Stimulated activated CD8-positive, alpha-beta memory T cell treated with anti-CD3 and anti-CD28 coated beads, Interleukin-7, amount 100 ng/mL, for 48 hours (primary cell): ENCODE results near the gene VIPR1.
"Not testable (repeated sequence)": the region's sequence is repeated elsewhere in the genome, so short reads cannot be mapped to it uniquely, and the experiment has no call there.

ENCODE experiments used
- DNase-seq, 2 donors: peaks; one replicate each; pipeline ENCODE4 v3.0.0-alpha.2; 2020; ENCODE audit warnings: low read depth in 1 of 2; ENCODE audit errors: extremely low read depth in 1 of 2

VIPR1 gene

GRCh38 chr3:42562047-42562907, 59.8 kb downstream of the VIPR1 start:
- DNase-seq = no peak

DNA sequence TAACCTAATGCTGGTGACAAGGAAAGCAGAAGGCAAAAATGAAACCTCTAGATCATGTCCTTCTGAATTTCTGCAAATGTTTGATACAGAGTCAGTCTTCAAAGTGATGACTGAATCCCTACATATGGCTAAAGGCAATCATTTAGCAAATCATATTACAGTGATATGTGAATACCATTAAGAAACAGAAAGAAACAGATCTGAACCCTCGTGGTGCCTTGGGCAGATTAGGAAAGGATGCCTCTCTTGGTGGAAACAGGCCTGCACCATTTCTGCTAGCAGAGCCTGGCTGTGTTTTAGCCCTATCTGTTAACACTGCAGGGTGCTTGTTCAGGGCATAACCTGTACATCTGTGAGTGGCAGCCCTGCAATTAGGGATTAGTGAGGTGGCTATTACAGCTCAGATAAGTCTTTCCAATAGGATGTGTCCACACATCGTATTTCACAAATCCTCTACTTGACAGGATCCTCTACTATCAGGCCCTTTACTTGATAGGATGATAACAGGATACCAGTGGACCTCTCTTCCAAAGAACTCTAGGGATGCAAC, 67.2 kb downstream of the VIPR1 start:
- DNase-seq = no peak

DNA sequence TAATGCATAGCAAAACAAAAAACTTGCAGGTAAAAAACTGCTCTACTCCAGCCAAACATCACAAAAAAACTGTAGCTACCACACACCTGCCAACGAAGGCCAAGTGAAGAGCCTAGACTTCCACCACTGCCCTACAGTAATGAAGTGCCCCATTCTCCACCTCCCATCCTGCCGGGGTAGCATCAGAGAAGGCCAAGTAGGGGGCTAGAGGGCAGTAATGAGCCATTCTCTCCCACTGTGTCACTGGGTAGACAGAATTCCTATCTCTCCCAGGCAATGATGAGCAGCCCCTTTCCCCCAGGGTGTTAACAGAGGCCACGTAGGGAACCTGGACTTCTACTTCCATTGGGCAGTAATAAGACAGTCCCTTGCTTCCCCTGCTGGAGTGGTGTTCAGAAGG, 69.8 kb downstream of the VIPR1 start:
- DNase-seq = no peak

- DNase-seq = no peak
Measured at GRCh38 chr3:42575137-42575741, 72.8 kb downstream of the VIPR1 start.

DNA sequence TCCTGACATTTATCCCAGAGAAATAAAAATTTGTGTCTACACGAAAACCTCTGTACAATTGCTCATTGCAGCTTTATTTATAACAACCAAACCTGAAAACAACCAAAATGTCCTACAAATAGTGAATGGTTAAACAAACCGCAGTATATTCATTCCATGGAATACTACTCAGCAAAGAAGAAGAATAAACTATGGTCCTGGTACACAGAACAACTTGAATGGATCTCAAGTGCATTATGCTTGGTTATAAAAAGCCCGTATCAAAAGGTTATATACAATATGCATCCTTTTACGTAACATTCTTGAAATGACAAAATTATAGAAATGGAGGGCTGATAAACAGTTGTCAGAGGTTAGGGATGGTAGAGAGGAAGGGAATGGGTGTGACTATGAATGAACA, 75.6 kb downstream of the VIPR1 start:
- DNase-seq = no peak

- DNase-seq = not testable (repeated sequence)
Measured at GRCh38 chr3:42579346-42579745, 76.9 kb downstream of the VIPR1 start.

DNA sequence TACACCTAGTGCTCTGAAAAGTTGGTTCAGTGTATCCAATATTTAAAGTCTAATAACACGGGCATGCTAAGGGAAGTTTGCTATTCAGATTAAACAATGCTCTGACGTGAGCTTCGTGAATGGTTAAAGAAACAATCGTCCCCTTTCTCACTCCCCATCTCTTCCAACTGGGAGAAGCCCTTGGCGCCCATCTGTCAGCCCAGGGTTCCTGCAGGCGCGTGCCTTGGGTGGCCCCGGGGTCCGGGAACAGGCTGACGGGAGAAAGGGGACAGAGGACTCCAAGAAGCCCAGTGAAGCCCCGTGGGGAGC, 78.9 kb downstream of the VIPR1 start:
- no peak for DNase-seq

DNA sequence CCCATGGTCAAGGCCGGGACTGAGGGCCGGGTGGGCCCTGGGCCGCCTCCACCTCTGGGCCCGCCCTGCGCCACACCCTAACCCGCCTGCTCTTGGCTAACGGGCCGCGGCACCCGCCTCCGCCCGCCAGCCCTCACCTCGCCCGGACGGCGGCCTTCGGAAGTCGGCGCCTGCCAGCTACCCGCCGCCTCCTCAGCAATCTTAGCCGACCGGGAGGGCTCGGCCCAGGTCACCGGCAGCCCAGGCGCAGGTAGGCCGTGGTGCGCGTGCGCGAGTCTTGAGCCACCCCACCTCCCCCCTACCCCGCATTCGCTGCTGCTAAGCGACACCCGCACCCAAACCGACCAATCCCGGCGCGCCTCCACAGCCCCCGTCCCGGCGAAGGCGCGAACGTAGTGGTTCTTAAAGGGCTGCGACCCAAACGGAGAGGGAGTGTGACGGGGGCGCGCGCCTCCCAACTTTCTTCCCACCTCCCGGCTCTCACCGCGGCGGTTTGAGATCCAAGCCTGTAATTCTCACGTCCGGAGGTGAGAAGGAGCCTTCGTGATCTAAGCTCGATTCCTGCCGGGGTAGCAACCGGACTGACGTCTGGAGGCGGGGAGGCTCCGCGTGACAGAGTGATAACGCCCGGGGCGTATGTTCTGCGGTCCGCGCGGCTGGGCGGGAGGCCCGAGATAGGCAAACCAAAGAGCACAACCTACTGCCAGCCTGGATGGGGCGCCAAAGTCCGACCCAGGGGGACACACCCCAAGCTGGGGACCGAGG, 79.4 kb downstream of the VIPR1 start, which contains the start of gene SEC22C:
TSS of gene SEC22C (minus strand) at position 259 of the 765 bp plus-strand sequence. CDS start 12,921 bp downstream, outside the sequence.
- peak; percentile 94 to 96 for DNase-seq

GRCh38 chr3:42582474-42583070, 80.1 kb downstream of the VIPR1 start:
- DNase-seq = no peak
